ENCODE results near the gene NTN3.
"Not testable (repeated sequence)": the region's sequence is repeated elsewhere in the genome, so short reads cannot be mapped to it uniquely, and the experiment has no call there.

The NTN3 gene

GRCh38 chr16:2471016-2471652, at the start of gene NTN3:
TSS of gene NTN3 (plus strand) at chr16:2471297. CDS start at chr16:2471702, 405 bp downstream.
- no peak for DNase-seq (ENCODE audit: low read depth)

- DNase-seq (ENCODE audit: low read depth), result no peak
Observed at GRCh38 chr16:2422123-2422867, 48.8 kb upstream of the NTN3 start.

- DNase-seq (ENCODE audit: low read depth), result no peak
Observed at GRCh38 chr16:2424061-2425007, 46.8 kb upstream of the NTN3 start.

GRCh38 chr16:2425008-2425518, 46.0 kb upstream of the NTN3 start:
- no peak for DNase-seq (ENCODE audit: low read depth)

GRCh38 chr16:2425825-2426430, 45.2 kb upstream of the NTN3 start:
- DNase-seq (ENCODE audit: low read depth), result no peak

- DNase-seq (ENCODE audit: low read depth), result no peak
Observed at GRCh38 chr16:2426941-2427361, 44.1 kb upstream of the NTN3 start.

GRCh38 chr16:2427526-2427925, 43.6 kb upstream of the NTN3 start:
- no peak for DNase-seq (ENCODE audit: low read depth)

- no peak for DNase-seq (ENCODE audit: low read depth)
Observed at GRCh38 chr16:2428051-2428783, 42.9 kb upstream of the NTN3 start.

GRCh38 chr16:2428784-2429033, 42.4 kb upstream of the NTN3 start:
- no peak for DNase-seq (ENCODE audit: low read depth)

- peak; percentile 98 for DNase-seq (ENCODE audit: low read depth)
Observed at GRCh38 chr16:2429034-2429770, 41.9 kb upstream of the NTN3 start, which contains the start of gene CCNF. TSS of gene CCNF (plus strand) at chr16:2429447. CDS start at chr16:2429482, 35 bp downstream.

- no peak for DNase-seq (ENCODE audit: low read depth)
Observed at GRCh38 chr16:2429771-2430663, 41.1 kb upstream of the NTN3 start.

GRCh38 chr16:2432286-2432685, 38.8 kb upstream of the NTN3 start:
- no peak for DNase-seq (ENCODE audit: low read depth)

- DNase-seq (ENCODE audit: low read depth), result no peak
Observed at GRCh38 chr16:2432801-2433505, 38.1 kb upstream of the NTN3 start.

GRCh38 chr16:2435236-2435635, 35.9 kb upstream of the NTN3 start:
- not testable (repeated sequence) for DNase-seq (ENCODE audit: low read depth)

GRCh38 chr16:2436110-2436509, 35.0 kb upstream of the NTN3 start:
- DNase-seq (ENCODE audit: low read depth), result no peak

GRCh38 chr16:2437032-2437790, 33.9 kb upstream of the NTN3 start:
- DNase-seq (ENCODE audit: low read depth), result no peak

- DNase-seq (ENCODE audit: low read depth), result no peak
Observed at GRCh38 chr16:2438121-2438520, 33.0 kb upstream of the NTN3 start.

- DNase-seq (ENCODE audit: low read depth), result no peak
Observed at GRCh38 chr16:2439598-2439997, 31.5 kb upstream of the NTN3 start.
